Trophoblast cell (in vitro differentiated cells and primary cell): ENCODE measurements around the gene EFNA4.

ENCODE experiments used
- DNase-seq, 2 donors: peaks; one replicate each; pipeline ENCODE4 v3.0.0-alpha.2; 2016
- H2AFZ ChIP-seq: 2 replicates; pipeline ENCODE4 v1.6.1; 2013; ENCODE audit warnings: low read length, moderate library complexity, mild to moderate bottlenecking; ENCODE audit not compliant: insufficient read depth, poor library complexity
- H2AK5ac ChIP-seq: 2 replicates; pipeline ENCODE4 v1.6.1; 2013; ENCODE audit warnings: mild to moderate bottlenecking, low read length
- H2BK120ac ChIP-seq: 2 replicates; pipeline ENCODE4 v1.6.1; 2013; ENCODE audit warnings: low read length, mild to moderate bottlenecking, moderate library complexity; ENCODE audit not compliant: insufficient read depth, poor library complexity
- H2BK12ac ChIP-seq: 2 replicates; pipeline ENCODE4 v1.6.1; 2013; ENCODE audit warnings: mild to moderate bottlenecking, low read length, moderate library complexity
- H2BK5ac ChIP-seq: 2 replicates; pipeline ENCODE4 v1.6.1; 2013; ENCODE audit warnings: low read length, low read depth, moderate library complexity, mild to moderate bottlenecking; ENCODE audit not compliant: poor library complexity
- H3K14ac ChIP-seq: 2 replicates; pipeline ENCODE4 v1.6.1; 2013; ENCODE audit warnings: mild to moderate bottlenecking, low read length
- H3K18ac ChIP-seq: 2 replicates; pipeline ENCODE4 v1.6.1; 2013; ENCODE audit warnings: mild to moderate bottlenecking, low read length
- H3K23ac ChIP-seq: 2 replicates; pipeline ENCODE4 v1.6.1; 2013; ENCODE audit warnings: low read length
- H3K27ac ChIP-seq: 2 replicates; pipeline ENCODE4 v1.5.1; 2013; ENCODE audit warnings: low read depth, mild to moderate bottlenecking, inconsistent platforms, low read length, moderate library complexity
- H3K27me3 ChIP-seq: 2 replicates; pipeline ENCODE4 v1.6.1; 2013; ENCODE audit warnings: inconsistent platforms, mild to moderate bottlenecking, low read length, moderate library complexity; ENCODE audit not compliant: insufficient read depth
- H3K36me3 ChIP-seq, 2 experiments: 1 replicate in 1 of 2; 2 replicates in 1 of 2; pipeline ENCODE4 v1.6.1; 2013; ENCODE audit warnings: low read length in 2 of 2, mild to moderate bottlenecking in 2 of 2, moderate library complexity in 1 of 2; ENCODE audit not compliant: insufficient read depth in 2 of 2, control insufficient read depth in 1 of 2
- H3K4ac ChIP-seq: 2 replicates; pipeline ENCODE4 v1.6.1; 2013; ENCODE audit warnings: low read depth, mild to moderate bottlenecking, low read length, moderate library complexity
- H3K4me1 ChIP-seq, 2 experiments: 1 replicate in 1 of 2; 2 replicates in 1 of 2; pipeline ENCODE4 v1.6.1; 2013; ENCODE audit warnings: low read length in 2 of 2, mild to moderate bottlenecking in 2 of 2, moderate library complexity in 1 of 2; ENCODE audit not compliant: insufficient read depth in 2 of 2, control insufficient read depth in 1 of 2
- H3K4me2 ChIP-seq: 2 replicates; pipeline ENCODE4 v1.6.1; 2013; ENCODE audit warnings: inconsistent platforms, mild to moderate bottlenecking, low read length, moderate library complexity
- H3K4me3 ChIP-seq: 2 replicates; pipeline ENCODE4 v1.5.1; 2013; ENCODE audit warnings: mild to moderate bottlenecking, low read depth, low read length, inconsistent platforms
- H3K79me1 ChIP-seq: one replicate; pipeline ENCODE4 v1.6.1; 2013; ENCODE audit warnings: low read length
- H3K79me2 ChIP-seq: 2 replicates; pipeline ENCODE4 v1.6.1; 2013; ENCODE audit warnings: low read length, mild to moderate bottlenecking; ENCODE audit not compliant: control insufficient read depth, insufficient read depth, poor library complexity
- H3K9ac ChIP-seq: 2 replicates; pipeline ENCODE4 v1.6.1; 2013; ENCODE audit warnings: mild to moderate bottlenecking, low read length
- H3K9me3 ChIP-seq: 2 replicates; pipeline ENCODE4 v1.6.1; 2013; ENCODE audit warnings: low read depth, mild to moderate bottlenecking, control low read depth, inconsistent platforms, low read length; ENCODE audit not compliant: insufficient read depth
- H4K12ac ChIP-seq: 2 replicates; pipeline ENCODE4 v1.6.1; 2013; ENCODE audit warnings: low read depth, mild to moderate bottlenecking, low read length, moderate library complexity
- H4K8ac ChIP-seq: 2 replicates; pipeline ENCODE4 v1.6.1; 2013; ENCODE audit warnings: low read depth, mild to moderate bottlenecking, low read length, moderate library complexity
- H4K91ac ChIP-seq: one replicate; pipeline ENCODE4 v1.6.1; 2013; ENCODE audit warnings: low read depth, mild to moderate bottlenecking, low read length, moderate library complexity
- WGBS: extraction: QIAGEN DNeasy Blood & Tissue Kit; methylation state at CpG from one replicate; pipeline ENCODE4 v1.1.7; 2013; ENCODE audit warnings: missing lambda C conversion rate; ENCODE audit not compliant: insufficient read length, insufficient coverage; ENCODE audit errors: extremely low coverage; 5-methylcytosine and 5-hydroxymethylcytosine counted together

The EFNA4 gene

GRCh38 chr1:155030899-155031298, 32.6 kb upstream of the EFNA4 start:
- peaks cover 7 to 8% of the 10 kb centered on the region in 2 experiments for H3K4me1 ChIP-seq
- H2BK5ac ChIP-seq, result no peak overlapping the region
- H2AK5ac ChIP-seq, result no peak overlapping the region
- H3K23ac ChIP-seq, result no peak overlapping the region
- no peak overlapping the region for H2BK120ac ChIP-seq
- H3K27me3 ChIP-seq, result no peaks in the 10 kb centered on the region
- H4K12ac ChIP-seq, result no peak overlapping the region
- H3K4ac ChIP-seq, result no peak overlapping the region
- no peak overlapping the region for H4K8ac ChIP-seq
- no peaks in the 10 kb centered on the region for H3K36me3 ChIP-seq
- WGBS, result no CpG with 5 or more reads among the region's 11 CpGs
- H3K14ac ChIP-seq, result no peak overlapping the region
- no peaks in the 10 kb centered on the region for H3K9me3 ChIP-seq
- H3K18ac ChIP-seq, result no peak overlapping the region
- no peak overlapping the region for H3K27ac ChIP-seq
- no peak overlapping the region for H3K9ac ChIP-seq
- no peak overlapping the region for H2AFZ ChIP-seq
- no peak overlapping the region for H2BK12ac ChIP-seq
- no peaks in the 10 kb centered on the region for H3K79me2 ChIP-seq
- H4K91ac ChIP-seq, result no peak overlapping the region
- peaks cover 4% of the 10 kb centered on the region for H3K79me1 ChIP-seq
- H3K4me3 ChIP-seq, result no peak overlapping the region
- no peak overlapping the region for H3K4me2 ChIP-seq
- no peak for DNase-seq

- Histone ChIP-seq H4K12ac (no peak overlapping the region), H3K4me2 (no peak overlapping the region), H4K91ac (no peak overlapping the region), H3K14ac (no peak overlapping the region), H3K36me3 (no peaks in the 10 kb centered on the region), H2BK5ac (no peak overlapping the region), H3K79me1 (no peaks in the 10 kb centered on the region), H3K27me3 (no peaks in the 10 kb centered on the region), H3K4me1 (peaks cover 0 to 3% of the 10 kb centered on the region in 2 experiments), H3K23ac (no peak overlapping the region), H3K79me2 (no peaks in the 10 kb centered on the region), H3K4ac (no peak overlapping the region), H3K18ac (no peak overlapping the region), H2BK120ac (no peak overlapping the region), H2AFZ (no peak overlapping the region), H3K27ac (no peak overlapping the region), H3K4me3 (no peak overlapping the region), H2AK5ac (no peak overlapping the region), H3K9me3 (no peaks in the 10 kb centered on the region), H4K8ac (no peak overlapping the region), H3K9ac (no peak overlapping the region), H2BK12ac (no peak overlapping the region)
- no CpG with 5 or more reads among the region's 12 CpGs for WGBS
- no peak for DNase-seq
Observed at GRCh38 chr1:155032886-155033285, 30.7 kb upstream of the EFNA4 start.

DNA sequence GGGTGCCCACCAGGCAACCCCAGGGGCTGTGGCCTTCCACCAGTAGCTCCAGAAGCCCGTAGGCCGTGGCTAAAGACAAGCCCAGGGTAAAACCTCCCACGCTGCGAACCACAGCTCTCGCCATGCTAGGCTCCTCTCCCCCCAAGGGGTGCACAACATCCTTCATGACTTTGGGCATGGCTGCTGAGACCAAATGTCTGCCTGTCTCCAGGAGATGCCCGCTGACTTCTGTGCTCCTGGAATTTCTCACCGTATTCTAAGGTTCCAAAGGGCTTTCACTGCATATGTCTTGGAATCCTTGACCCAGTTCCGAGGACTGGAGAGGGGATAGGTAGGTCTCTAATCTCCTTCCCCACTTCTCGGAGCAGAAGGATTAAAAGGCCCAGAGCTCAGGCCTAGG, 30.0 kb upstream of the EFNA4 start, which contains the start of the genes DCST1 and DCST2:
DCST1 (plus strand) TSS at position 301 of the 400 bp plus-strand sequence. CDS start 213 bp downstream, outside the sequence.
DCST2 (minus strand) TSS at position 258 of the 400 bp plus-strand sequence; CDS start at position 178, 80 bp downstream.
- H4K91ac ChIP-seq, result no peak within 1 kb of the TSS
- no peak within 1 kb of the TSS for H3K14ac ChIP-seq
- H3K79me1 ChIP-seq, result no peaks in the 10 kb centered on the region
- H3K9ac ChIP-seq, result no peak within 1 kb of the TSS
- H4K8ac ChIP-seq, result no peak within 1 kb of the TSS
- H2AK5ac ChIP-seq, result no peak within 1 kb of the TSS
- H3K4me2 ChIP-seq, result no peak within 1 kb of the TSS
- H3K4me3 ChIP-seq, result no peak within 1 kb of the TSS
- no peaks in the 10 kb centered on the region for H3K9me3 ChIP-seq
- no peak within 1 kb of the TSS for H2BK120ac ChIP-seq
- WGBS, result no CpG with 5 or more reads among the region's 9 CpGs
- H3K18ac ChIP-seq, result no peak within 1 kb of the TSS
- no peaks in the 10 kb centered on the region for H3K36me3 ChIP-seq
- H2BK5ac ChIP-seq, result no peak within 1 kb of the TSS
- no peak within 1 kb of the TSS for H3K27ac ChIP-seq
- no peak within 1 kb of the TSS for H2AFZ ChIP-seq
- H2BK12ac ChIP-seq, result no peak within 1 kb of the TSS
- H3K4ac ChIP-seq, result no peak within 1 kb of the TSS
- H4K12ac ChIP-seq, result no peak within 1 kb of the TSS
- H3K27me3 ChIP-seq, result no peaks in the 10 kb centered on the region
- DNase-seq, result no peak
- no peak within 1 kb of the TSS for H3K23ac ChIP-seq
- H3K79me2 ChIP-seq, result no peaks in the 10 kb centered on the region
- H3K4me1 ChIP-seq, result peaks cover 6 to 9% of the 10 kb centered on the region in 2 experiments

GRCh38 chr1:155034318-155035208, 29.0 kb upstream of the EFNA4 start:
- H3K14ac ChIP-seq, result no peak overlapping the region
- no peaks in the 10 kb centered on the region for H3K36me3 ChIP-seq
- no peaks in the 10 kb centered on the region for H3K27me3 ChIP-seq
- no peak overlapping the region for H3K23ac ChIP-seq
- peaks cover 9% of the 10 kb centered on the region in 2 experiments for H3K4me1 ChIP-seq
- no peaks in the 10 kb centered on the region for H3K79me2 ChIP-seq
- no peak overlapping the region for H3K4me2 ChIP-seq
- no peaks in the 10 kb centered on the region for H3K79me1 ChIP-seq
- no peak overlapping the region for H3K27ac ChIP-seq
- no peak overlapping the region for H2BK5ac ChIP-seq
- no peak overlapping the region for H2BK120ac ChIP-seq
- no peak overlapping the region for H3K4me3 ChIP-seq
- no peak overlapping the region for H3K18ac ChIP-seq
- H2AFZ ChIP-seq, result no peak overlapping the region
- DNase-seq, result no peak
- no CpG with 5 or more reads among the region's 20 CpGs for WGBS
- H4K8ac ChIP-seq, result no peak overlapping the region
- no peak overlapping the region for H3K4ac ChIP-seq
- H4K91ac ChIP-seq, result no peak overlapping the region
- H2AK5ac ChIP-seq, result no peak overlapping the region
- H2BK12ac ChIP-seq, result no peak overlapping the region
- H3K9me3 ChIP-seq, result no peaks in the 10 kb centered on the region
- no peak overlapping the region for H3K9ac ChIP-seq
- H4K12ac ChIP-seq, result no peak overlapping the region
